IMR-90 (cell line): Measurements from ENCODE around the gene SOX6. TPM values are rescaled to one million over a fixed set of nuclear protein-coding genes. Genes with fewer than 3 reads are reported as not detected.
A peak's percentile ranks its signal among the peaks of the same experiment; 100 is the strongest.

Experiments used
- ATAC-seq: fragments of 200-7000 bp; cut with Tn5 transposase; 2 replicates; pipeline ENCODE4 v1.9.1; 2020; ENCODE audit warnings: low read depth, mild to moderate bottlenecking, moderate library complexity
- BruUV-seq: library from RNA; stranded (reverse); fragments of 400-500 nt; replicated peaks from 2 replicates; lab custom pipeline; 2021; lab: Mats Ljungman, UMichigan
- CTCF ChIA-PET: fragments of 300-600 bp; formaldehyde crosslinking; extraction: SDS; loops from one replicate; lab custom pipeline; 2021; ENCODE audit warnings: antibody characterized with exemption; lab: Yijun Ruan, JAX
- POLR2A ChIA-PET: fragments of 300-600 bp; sonication (Branson Sonifier 250); formaldehyde crosslinking; loops from one replicate; lab custom pipeline; 2022; ENCODE audit warnings: antibody characterized with exemption; ENCODE audit not compliant: unreplicated experiment; lab: Charles Lee
- DNase-seq: peaks from one replicate; pipeline ENCODE4 v3.0.0; 2013
- H2AFZ ChIP-seq: replicated peaks from 2 replicates; pipeline ENCODE3; 2013; ENCODE audit warnings: low read length, mild to moderate bottlenecking; ENCODE audit not compliant: poor library complexity
- H2AK5ac ChIP-seq: 2 replicates; pipeline ENCODE4 v1.6.1; 2013; ENCODE audit warnings: low read depth, low read length, inconsistent platforms
- H2AK9ac ChIP-seq: replicated peaks from 2 replicates; pipeline ENCODE3; 2013; ENCODE audit warnings: mild to moderate bottlenecking, low read depth, low read length, moderate library complexity; ENCODE audit not compliant: poor library complexity
- H2BK120ac ChIP-seq: 2 replicates; pipeline ENCODE4 v1.6.1; 2013; ENCODE audit warnings: low read depth, low read length, inconsistent platforms
- H2BK15ac ChIP-seq: 3 replicates; pipeline ENCODE4 v1.6.1; 2013; ENCODE audit warnings: low read depth, low read length, inconsistent platforms
- H2BK20ac ChIP-seq: 2 replicates; pipeline ENCODE4 v1.6.1; 2013; ENCODE audit warnings: low read depth, mild to moderate bottlenecking, inconsistent platforms, low read length, moderate library complexity
- H2BK5ac ChIP-seq: 2 replicates; pipeline ENCODE4 v1.6.1; 2013; ENCODE audit warnings: mild to moderate bottlenecking, low read depth, low read length, inconsistent platforms; ENCODE audit not compliant: poor library complexity, severe bottlenecking
- H3K14ac ChIP-seq: replicated peaks from 2 replicates; pipeline ENCODE4 v1.6.1; 2013; ENCODE audit warnings: low read depth, low read length, inconsistent platforms
- H3K18ac ChIP-seq: 2 replicates; pipeline ENCODE4 v1.6.1; 2013; ENCODE audit warnings: low read depth, low read length, control low read depth
- H3K23ac ChIP-seq: 2 replicates; pipeline ENCODE4 v1.6.1; 2013; ENCODE audit warnings: low read depth, low read length, inconsistent platforms
- H3K27ac ChIP-seq: 2 replicates; pipeline ENCODE4 v1.5.1; 2013; ENCODE audit warnings: mild to moderate bottlenecking, control low read depth, low read length; ENCODE audit not compliant: insufficient read depth
- H3K27me3 ChIP-seq: 2 replicates; pipeline ENCODE4 v1.6.1; 2013; ENCODE audit warnings: low read length; ENCODE audit not compliant: control insufficient read depth, insufficient read depth
- H3K36me3 ChIP-seq: 2 replicates; pipeline ENCODE4 v1.6.1; 2013; ENCODE audit warnings: low read length, mixed read lengths; ENCODE audit not compliant: control insufficient read depth, insufficient read depth
- H3K4ac ChIP-seq: 2 replicates; pipeline ENCODE4 v1.6.1; 2013; ENCODE audit warnings: low read depth, low read length, inconsistent platforms
- H3K4me1 ChIP-seq: 2 replicates; pipeline ENCODE4 v1.6.1; 2013; ENCODE audit warnings: low read length, mixed read lengths; ENCODE audit not compliant: control insufficient read depth, insufficient read depth
- H3K4me2 ChIP-seq: 2 replicates; pipeline ENCODE4 v1.6.1; 2013; ENCODE audit warnings: low read depth, mild to moderate bottlenecking, control low read depth, low read length, moderate library complexity
- H3K4me3 ChIP-seq: 2 replicates; pipeline ENCODE4 v1.5.1; 2013; ENCODE audit warnings: low read depth, mild to moderate bottlenecking, control low read depth, low read length, moderate library complexity; ENCODE audit not compliant: insufficient read depth
- H3K56ac ChIP-seq: 2 replicates; pipeline ENCODE4 v1.6.1; 2013; ENCODE audit warnings: low read length, inconsistent platforms; ENCODE audit not compliant: insufficient read depth; ENCODE audit errors: extremely low read depth
- H3K79me1 ChIP-seq, 2 experiments: 2 replicates each; pipeline ENCODE4 v1.6.1; 2013; ENCODE audit warnings: low read length in 2 of 2, inconsistent platforms in 1 of 2, low read depth in 1 of 2
- H3K9ac ChIP-seq: 2 replicates; pipeline ENCODE4 v1.6.1; 2013; ENCODE audit warnings: low read depth, low read length, control low read depth
- H3K9me1 ChIP-seq: 2 replicates; pipeline ENCODE4 v1.6.1; 2013; ENCODE audit warnings: low read length, inconsistent platforms; ENCODE audit not compliant: insufficient read depth
- H3K9me3 ChIP-seq: 2 replicates; pipeline ENCODE4 v1.6.1; 2013; ENCODE audit warnings: low read length; ENCODE audit not compliant: control insufficient read depth, insufficient read depth
- H4K20me1 ChIP-seq: 2 replicates; pipeline ENCODE4 v1.6.1; 2013; ENCODE audit warnings: low read length, inconsistent platforms; ENCODE audit not compliant: insufficient read depth
- H4K5ac ChIP-seq: 2 replicates; pipeline ENCODE4 v1.6.1; 2013; ENCODE audit warnings: mild to moderate bottlenecking, low read depth, low read length, control low read depth
- H4K8ac ChIP-seq, 2 experiments: 2 replicates each; pipeline ENCODE4 v1.6.1; 2013; ENCODE audit warnings: low read depth in 2 of 2, low read length in 2 of 2, control low read depth in 1 of 2, inconsistent platforms in 1 of 2
- H4K91ac ChIP-seq: 2 replicates; pipeline ENCODE4 v1.6.1; 2013; ENCODE audit warnings: low read depth, low read length, inconsistent platforms; ENCODE audit not compliant: insufficient read depth
- BHLHE40 ChIP-seq: fragments of 150-350 bp; IDR thresholded peaks from 2 replicates; pipeline ENCODE4 v1.6.1; 2016; ENCODE audit warnings: mild to moderate bottlenecking, low read depth, low read length
- CHD1 ChIP-seq: IDR thresholded peaks from 2 replicates; pipeline ENCODE4 v1.6.1; 2012; ENCODE audit warnings: low read depth, low read length, improper control_type of control experiment
- CTCF ChIP-seq: conservative IDR thresholded peaks from 2 replicates; pipeline ENCODE4 v1.5.1; 2012; ENCODE audit warnings: mild to moderate bottlenecking, low read depth, low read length, improper control_type of control experiment
- ELK1 ChIP-seq: fragments of 150-350 bp; IDR thresholded peaks from 2 replicates; pipeline ENCODE4 v1.6.1; 2016; ENCODE audit warnings: low read depth, mild to moderate bottlenecking, low read length, moderate library complexity, borderline replicate concordance
- FOS ChIP-seq: fragments of 150-350 bp; IDR thresholded peaks from 2 replicates; pipeline ENCODE4 v1.6.1; 2016; ENCODE audit warnings: low read depth, low read length
- MAFK ChIP-seq: IDR thresholded peaks from 2 replicates; pipeline ENCODE4 v1.6.1; 2012; ENCODE audit warnings: low read depth, low read length, improper control_type of control experiment
- MAZ ChIP-seq: IDR thresholded peaks from 2 replicates; pipeline ENCODE4 v1.6.1; 2012; ENCODE audit warnings: low read depth, mild to moderate bottlenecking, low read length, improper control_type of control experiment, moderate library complexity, borderline replicate concordance
- MXI1 ChIP-seq: IDR thresholded peaks from 2 replicates; pipeline ENCODE4 v1.6.1; 2012; ENCODE audit warnings: low read depth, mild to moderate bottlenecking, low read length, moderate library complexity, borderline replicate concordance
- RCOR1 ChIP-seq: IDR thresholded peaks from 2 replicates; pipeline ENCODE4 v1.6.1; 2012; ENCODE audit warnings: mild to moderate bottlenecking, low read length, improper control_type of control experiment; ENCODE audit not compliant: insufficient replicate concordance
- RFX5 ChIP-seq: IDR thresholded peaks from 2 replicates; pipeline ENCODE4 v1.8.0; 2012; ENCODE audit warnings: low read depth, mild to moderate bottlenecking, low read length, moderate library complexity
- SMC3 ChIP-seq: fragments of 150-350 bp; IDR thresholded peaks from 2 replicates; pipeline ENCODE4 v1.6.1; 2016; ENCODE audit warnings: low read depth, mild to moderate bottlenecking, antibody characterized with exemption, low read length, moderate library complexity
- WGBS, 2 experiments: methylation state at CpG; one replicate each; pipeline versions ENCODE4 v1.1.5 to v1.1.7; 2013; ENCODE audit warnings: missing lambda C conversion rate in 2 of 2; ENCODE audit not compliant: insufficient read length in 1 of 2; ENCODE audit errors: extremely low coverage in 2 of 2; 5-methylcytosine and 5-hydroxymethylcytosine counted together
- dilution Hi-C: fragments of 300-500 bp; cut with HindIII; formaldehyde crosslinking; loops from one replicate; pipeline ENCODE4 v1.14.3; 2018; ENCODE audit warnings: low sequenced_read_pairs; ENCODE audit not compliant: unreplicated experiment
- in situ Hi-C: fragments of 300-500 bp; cut with MboI; formaldehyde crosslinking; loops from 3 replicates; pipeline ENCODE4 v1.14.3; 2019; ENCODE audit warnings: low sequenced_read_pairs, inconsistent platforms, mixed read lengths
- intact Hi-C: fragments of 100-400 bp; cut with micrococcal nuclease; formaldehyde crosslinking; loops from 2 replicates; pipeline ENCODE4 v1.10.0; 2022
- polyA plus RNA-seq, 3 experiments: library from polyadenylated mRNA; depleted of rRNA; stranded (reverse); fragments of >200 nt; gene quantifications; 2 replicates each; pipeline ENCODE4 v1.2.3, GENCODE V29; 2012; ENCODE audit warnings: low replicate concordance in 1 of 3
- total RNA-seq: library from RNA; depleted of rRNA; stranded (reverse); fragments of >200 nt; gene quantifications from 2 replicates; pipeline ENCODE4 v1.2.3, GENCODE V29; 2012

The SOX6 gene
- total and polyA plus RNA-seq, 2 of the 4 experiments (the other 2 are of a cell fraction): 1.7 to 7.7 TPM

GRCh38 chr11:15933886-15934625, 422.3 kb downstream of the SOX6 start:
- Histone ChIP-seq H3K56ac (no peak overlapping the region), H3K18ac (no peak overlapping the region), H3K4ac (no peak overlapping the region), H3K4me1 (peaks cover 10% of the 10 kb centered on the region), H4K20me1 (no peaks in the 10 kb centered on the region), H2BK5ac (no peak overlapping the region), H4K8ac (no peak overlapping the region), H3K9me1 (peaks cover 6% of the 10 kb centered on the region; the same call in 1 of the 2 replicates), H2BK20ac (no peak overlapping the region), H3K14ac (no peak overlapping the region), H2AK5ac (no peak overlapping the region), H3K27me3 (peaks cover 3% of the 10 kb centered on the region; the same call in 1 of the 2 replicates), H3K23ac (no peak overlapping the region), H2AFZ (no peak overlapping the region), H2BK15ac (no peak overlapping the region), H3K9ac (no peak overlapping the region), H3K4me3 (no peak overlapping the region), H3K4me2 (no peak overlapping the region), H2AK9ac (no peak overlapping the region), H3K9me3 (peaks cover 2% of the 10 kb centered on the region), H3K36me3 (no peaks in the 10 kb centered on the region), H2BK120ac (no peak overlapping the region), H3K79me1 (no peaks in the 10 kb centered on the region), H3K27ac (no peak overlapping the region), H4K91ac (no peak overlapping the region), H4K5ac (no peak overlapping the region)
- ATAC-seq: no peak
- dilution Hi-C loops: no loop called here
- DNase-seq: peak; percentile 58
- BruUV-seq: no TSS peak
- in situ Hi-C loops: no loop called here
- TF ChIP-seq BHLHE40: no peak
- TF ChIP-seq SMC3: no peak
- TF ChIP-seq RFX5: no peak
- TF ChIP-seq CTCF: no peak
- TF ChIP-seq FOS: no peak
- no peak for TF ChIP-seq MAFK
- TF ChIP-seq MAZ: no peak
- TF ChIP-seq MXI1: no peak
- TF ChIP-seq ELK1: no peak
- TF ChIP-seq CHD1: no peak
- TF ChIP-seq RCOR1: no peak
- POLR2A ChIA-PET: no interaction called here
- intact Hi-C loops: no loop called here
- CTCF ChIA-PET: no interaction called here
- no CpG with 5 or more reads among the region's 7 CpGs for WGBS, 2 experiments
